Left lung (tissue), 10 donors: ENCODE results near the gene TMEM51. TPM values are rescaled to one million over a fixed set of nuclear protein-coding genes. Genes with fewer than 3 reads are reported as not detected.
A peak's percentile ranks its signal among the peaks of the same experiment; 100 is the strongest.

Experiments
- ATAC-seq: fragments of 200-7000 bp; cut with Tn5 transposase; one replicate; pipeline ENCODE4 v1.9.1; 2020; ENCODE audit warnings: moderate library complexity
- DNase-seq, 4 donors: peaks; one replicate each; pipeline ENCODE4 v3.0.0-alpha.2; 2013 to 2020
- H3K27ac ChIP-seq, 2 donors: fragments of 200-600 bp; sonication (generic) in 1 of 2; one replicate each; pipeline versions ENCODE4 v1.5.0 to v1.8.0; 2020 to 2021
- H3K27me3 ChIP-seq, 2 donors: fragments of 200-600 bp; sonication (generic) in 1 of 2; one replicate each; pipeline versions ENCODE4 v1.5.0 to v1.8.0; 2020 to 2021
- H3K36me3 ChIP-seq, 2 donors: fragments of 200-600 bp; sonication (generic) in 1 of 2; one replicate each; pipeline versions ENCODE4 v1.5.0 to v1.8.0; 2020 to 2021
- H3K4me1 ChIP-seq, 2 donors: fragments of 200-600 bp; one replicate each; pipeline ENCODE4 v1.8.0; 2021
- H3K4me3 ChIP-seq, 2 donors: fragments of 200-600 bp; sonication (generic) in 1 of 2; one replicate each; pipeline versions ENCODE4 v1.5.0 to v1.8.0; 2020 to 2021; ENCODE audit warnings: mild to moderate bottlenecking in 1 of 2
- H3K9me3 ChIP-seq, 2 donors: fragments of 200-600 bp; sonication (generic) in 1 of 2; one replicate each; pipeline versions ENCODE4 v1.5.0 to v1.8.0; 2020 to 2021
- CTCF ChIP-seq, 2 donors: fragments of 200-600 bp; sonication (generic) in 1 of 2; IDR thresholded peaks; one replicate each; pipeline versions ENCODE4 v1.5.0 to v1.8.0; 2021; ENCODE audit warnings: antibody characterized with exemption in 2 of 2
- intact Hi-C, 2 donors: fragments of 100-400 bp; cut with DNase I; formaldehyde crosslinking; loops; one replicate each; pipeline versions ENCODE4 v1.11.2 to v1.14.2; 2022
- polyA plus RNA-seq, 6 donors: library from polyadenylated mRNA; unstranded; fragments of 120-200 nt; gene quantifications; one replicate each; pipeline ENCODE4 v1.2.1, GENCODE V29; 2013; ENCODE audit not compliant: insufficient read length in 6 of 6
- total RNA-seq, 2 donors: library from RNA; stranded (reverse); fragmentation: NEBNext Ultra II Directional; extraction: Animal tissue kit (Norgen Biotek cat#: 25700); gene quantifications; one replicate each; pipeline ENCODE4 v1.2.1, GENCODE V29; 2021
- donor health status: DM: no; HTN: yes; CAD: no.
- donor health status: DM: no; HTN: no; CAD: no.

The TMEM51 gene
- total and polyA plus RNA-seq, 8 donors: 10.6 to 17.9 (median 15.7) TPM

GRCh38 chr1:15125101-15125745 lies 28.3 kb upstream of the TMEM51 start:
- no peak for TF ChIP-seq CTCF (IDR thresholded peaks at IDR 0.05)
- Histone ChIP-seq H3K4me3 (no peak overlapping the region), H3K4me1 (no peaks in the 10 kb centered on the region), H3K36me3 (no peaks in the 10 kb centered on the region), H3K27me3 (no peaks in the 10 kb centered on the region), H3K27ac (no peak overlapping the region), H3K9me3 (peaks cover 0 to 3% of the 10 kb centered on the region in 2 donors)
- ATAC-seq: no peak
- intact Hi-C loops: loop anchor here in 1 of 2 donors (5.0 to 10.0 kb wide), 2 partner anchors 147 to 180 kb away; no protein-coding TSS in a partner anchor
- DNase-seq: no peak

- intact Hi-C loops: loop anchor here in 1 of 2 donors (5.0 to 10.0 kb wide), 2 partner anchors 144 to 177 kb away; no protein-coding TSS in a partner anchor
- no peaks in the 10 kb centered on the region for H3K27me3 ChIP-seq
- H3K27ac ChIP-seq: no peak overlapping the region
- H3K36me3 ChIP-seq: no peaks in the 10 kb centered on the region
- H3K9me3 ChIP-seq: peaks cover 0 to 3% of the 10 kb centered on the region in 2 donors
- no peak for DNase-seq
- ATAC-seq: no peak
- no peak overlapping the region for H3K4me3 ChIP-seq
- TF ChIP-seq CTCF (IDR thresholded peaks at IDR 0.05): no peak
- no peaks in the 10 kb centered on the region for H3K4me1 ChIP-seq
These were observed 25.5 kb upstream of the TMEM51 start for GRCh38 chr1:15128077-15128476.

GRCh38 chr1:15128520-15129313 lies 24.8 kb upstream of the TMEM51 start:
- intact Hi-C loops: loop anchor here in 1 of 2 donors (5.0 to 10.0 kb wide), 2 partner anchors 144 to 176 kb away; no protein-coding TSS in a partner anchor
- ATAC-seq: peak; percentile 99

GRCh38 chr1:15129944-15130343 lies 23.6 kb upstream of the TMEM51 start:
- Histone ChIP-seq H3K36me3 (no peaks in the 10 kb centered on the region), H3K9me3 (peaks cover 0 to 3% of the 10 kb centered on the region in 2 donors), H3K4me1 (no peaks in the 10 kb centered on the region), H3K4me3 (no peak overlapping the region), H3K27ac (no peak overlapping the region), H3K27me3 (peaks cover 0 to 7% of the 10 kb centered on the region in 2 donors)
- DNase-seq (no peak), ATAC-seq (no peak)
- intact Hi-C loops: loop anchor here in 1 of 2 donors (5.0 to 10.0 kb wide), 2 partner anchors 142 to 175 kb away; no protein-coding TSS in a partner anchor
- TF ChIP-seq CTCF (IDR thresholded peaks at IDR 0.05): no peak

More at GRCh38 chr1:15128520-15129313, 24.8 kb upstream of the TMEM51 start:
- Histone ChIP-seq H3K27me3 (no peaks in the 10 kb centered on the region), H3K27ac (no peak overlapping the region), H3K9me3 (peaks cover 0 to 3% of the 10 kb centered on the region in 2 donors), H3K4me3 (no peak overlapping the region), H3K36me3 (no peaks in the 10 kb centered on the region), H3K4me1 (no peaks in the 10 kb centered on the region)
- peak; percentile 55 to 85 (median 73) for DNase-seq
- TF ChIP-seq CTCF (IDR thresholded peaks at IDR 0.05): peak; percentile 66 to 90

- ATAC-seq: no peak
- H3K27me3 ChIP-seq: peaks cover 0 to 7% of the 10 kb centered on the region in 2 donors
- H3K4me3 ChIP-seq: no peak overlapping the region
- H3K4me1 ChIP-seq: no peaks in the 10 kb centered on the region
- no peak for TF ChIP-seq CTCF (IDR thresholded peaks at IDR 0.05)
- no peak for DNase-seq
- no peak overlapping the region for H3K27ac ChIP-seq
- intact Hi-C loops: no loop called here
- no peaks in the 10 kb centered on the region for H3K36me3 ChIP-seq
- H3K9me3 ChIP-seq: peaks cover 0 to 3% of the 10 kb centered on the region in 2 donors
These were observed 22.9 kb upstream of the TMEM51 start for GRCh38 chr1:15130607-15131006.
